Spinal cord (tissue), 10 donors: ENCODE results near the gene WNT11. TPM values are rescaled to one million over a fixed set of nuclear protein-coding genes. Genes with fewer than 3 reads are reported as not detected.

Experiments used
- DNase-seq, 6 donors: peaks; one replicate each; pipeline versions ENCODE4 v3.0.0 to v3.0.0-alpha.2; 2013 to 2015; ENCODE audit warnings: low spot score in 6 of 6, low read depth in 4 of 6
- H3K27ac ChIP-seq: one replicate; pipeline ENCODE4 v1.5.1; 2013; ENCODE audit warnings: low read depth, low read length, control low read depth
- H3K27me3 ChIP-seq: one replicate; pipeline ENCODE4 v1.6.1; 2013; ENCODE audit warnings: low read length; ENCODE audit not compliant: control insufficient read depth, insufficient read depth
- H3K36me3 ChIP-seq: one replicate; pipeline ENCODE4 v1.6.1; 2013; ENCODE audit warnings: low read length; ENCODE audit not compliant: control insufficient read depth, insufficient read depth
- H3K4me1 ChIP-seq: one replicate; pipeline ENCODE4 v1.6.1; 2013; ENCODE audit warnings: low read length; ENCODE audit not compliant: control insufficient read depth, insufficient read depth
- H3K4me3 ChIP-seq: one replicate; pipeline ENCODE4 v1.5.1; 2013; ENCODE audit warnings: low read depth, low read length, control low read depth
- H3K9me3 ChIP-seq: one replicate; pipeline ENCODE4 v1.6.1; 2013; ENCODE audit warnings: low read length; ENCODE audit not compliant: control insufficient read depth, insufficient read depth
- WGBS: methylation state at CpG from one replicate; pipeline ENCODE4 v1.1.5; 2013; ENCODE audit warnings: missing lambda C conversion rate; ENCODE audit not compliant: insufficient coverage; 5-methylcytosine and 5-hydroxymethylcytosine counted together
- polyA plus RNA-seq, 2 donors: library from polyadenylated mRNA; unstranded; fragments of 120-200 nt; gene quantifications; one replicate each; pipeline ENCODE4 v1.2.1, GENCODE V29; 2013; ENCODE audit not compliant: insufficient read length in 2 of 2
- total RNA-seq, 2 donors: library from RNA; depleted of rRNA in 1 of 2; stranded (reverse); fragments of 120-200 nt in 1 of 2; fragments of >200 nt in 1 of 2; gene quantifications; one replicate each; pipeline versions ENCODE4 v1.2.3 to v1.2.4, GENCODE V29; 2013 to 2014
- donor health status: healthy.

Gene WNT11
- total and polyA plus RNA-seq, 4 donors = 1.9 to 6.0 (median 2.4) TPM

- no peak overlapping the region for H3K4me3 ChIP-seq
- H3K27ac ChIP-seq = no peak overlapping the region
- H3K4me1 ChIP-seq = peaks cover 5% of the 10 kb centered on the region
- no peak for DNase-seq
- no peaks in the 10 kb centered on the region for H3K27me3 ChIP-seq
- 79% methylated on average over 8 of the region's 15 CpGs for WGBS
- H3K36me3 ChIP-seq = no peaks in the 10 kb centered on the region
- H3K9me3 ChIP-seq = no peaks in the 10 kb centered on the region
Measured at GRCh38 chr11:76169473-76169896, 36.8 kb downstream of the WNT11 start.

GRCh38 chr11:76167590-76167989, 38.7 kb downstream of the WNT11 start:
- WGBS = 74% methylated on average over 13 of the region's 13 CpGs
- no peaks in the 10 kb centered on the region for H3K27me3 ChIP-seq
- no peak overlapping the region for H3K4me3 ChIP-seq
- DNase-seq = no peak
- H3K27ac ChIP-seq = no peak overlapping the region
- H3K36me3 ChIP-seq = no peaks in the 10 kb centered on the region
- peaks cover 4% of the 10 kb centered on the region for H3K4me1 ChIP-seq
- no peaks in the 10 kb centered on the region for H3K9me3 ChIP-seq

- H3K27me3 ChIP-seq = no peaks in the 10 kb centered on the region
- WGBS = 50% methylated on average over 6 of the region's 6 CpGs
- no peak overlapping the region for H3K4me3 ChIP-seq
- no peak overlapping the region for H3K27ac ChIP-seq
- H3K36me3 ChIP-seq = no peaks in the 10 kb centered on the region
- H3K4me1 ChIP-seq = peaks cover 7% of the 10 kb centered on the region
- no peaks in the 10 kb centered on the region for H3K9me3 ChIP-seq
- DNase-seq = no peak
Measured at GRCh38 chr11:76166314-76166713, 40.0 kb downstream of the WNT11 start.

- Histone ChIP-seq H3K4me1 (peaks cover 19% of the 10 kb centered on the region), H3K9me3 (no peaks in the 10 kb centered on the region), H3K4me3 (no peak overlapping the region), H3K27ac (no peak overlapping the region), H3K27me3 (peaks cover 2% of the 10 kb centered on the region), H3K36me3 (no peaks in the 10 kb centered on the region)
- WGBS = 90% methylated on average over 50 of the region's 50 CpGs
- no peak for DNase-seq
Measured at GRCh38 chr11:76164861-76165751, 41.2 kb downstream of the WNT11 start.

- Histone ChIP-seq H3K4me1 (peaks cover 28% of the 10 kb centered on the region), H3K9me3 (no peaks in the 10 kb centered on the region), H3K27ac (no peak overlapping the region), H3K36me3 (no peaks in the 10 kb centered on the region), H3K4me3 (no peak overlapping the region), H3K27me3 (peaks cover 2% of the 10 kb centered on the region)
- 88% methylated on average over 6 of the region's 13 CpGs for WGBS
- no peak for DNase-seq
Measured at GRCh38 chr11:76164081-76164480, 42.2 kb downstream of the WNT11 start.

GRCh38 chr11:76163289-76163880, 42.9 kb downstream of the WNT11 start:
- Histone ChIP-seq H3K9me3 (no peaks in the 10 kb centered on the region), H3K36me3 (no peaks in the 10 kb centered on the region), H3K4me1 (peaks cover 28% of the 10 kb centered on the region), H3K27me3 (peaks cover 2% of the 10 kb centered on the region), H3K27ac (no peak overlapping the region), H3K4me3 (no peak overlapping the region)
- 83% methylated on average over 6 of the region's 11 CpGs for WGBS
- no peak for DNase-seq

GRCh38 chr11:76162336-76163288, 43.7 kb downstream of the WNT11 start:
- peaks cover 2% of the 10 kb centered on the region for H3K27me3 ChIP-seq
- peaks cover 28% of the 10 kb centered on the region for H3K4me1 ChIP-seq
- H3K9me3 ChIP-seq = no peaks in the 10 kb centered on the region
- no peak overlapping the region for H3K27ac ChIP-seq
- no peak overlapping the region for H3K4me3 ChIP-seq
- H3K36me3 ChIP-seq = no peaks in the 10 kb centered on the region
- DNase-seq = no peak
- 83% methylated on average over 9 of the region's 15 CpGs for WGBS

- Histone ChIP-seq H3K27me3 (peaks cover 2% of the 10 kb centered on the region), H3K4me3 (no peak overlapping the region), H3K36me3 (no peaks in the 10 kb centered on the region), H3K9me3 (no peaks in the 10 kb centered on the region), H3K27ac (no peak overlapping the region), H3K4me1 (peaks cover 35% of the 10 kb centered on the region)
- WGBS = 22% methylated on average over 17 of the region's 24 CpGs
- DNase-seq = peak in 3 of 6 donors; percentile 22 to 88 (median 84)
Measured at GRCh38 chr11:76161261-76161961, 44.9 kb downstream of the WNT11 start.

- Histone ChIP-seq H3K27me3 (peaks cover 2% of the 10 kb centered on the region), H3K9me3 (no peaks in the 10 kb centered on the region), H3K4me3 (no peak overlapping the region), H3K27ac (no peak overlapping the region), H3K36me3 (no peaks in the 10 kb centered on the region), H3K4me1 (peaks cover 37% of the 10 kb centered on the region)
- WGBS = 82% methylated on average over 5 of the region's 8 CpGs
- DNase-seq = no peak
Measured at GRCh38 chr11:76160856-76161255, 45.4 kb downstream of the WNT11 start.
